ENCODE results near the gene HDAC10. TPM values are rescaled to one million over a fixed set of nuclear protein-coding genes. Genes with fewer than 3 reads are reported as not detected.
A peak's percentile ranks its signal among the peaks of the same experiment; 100 is the strongest.

Gene HDAC10
- total RNA-seq, 1 donor from 2014 or later, result 52.4 TPM

GRCh38 chr22:50242406-50242949, 8.6 kb downstream of the HDAC10 start:
- DNase-seq (ENCODE audit: low spot score), result no peak

- no peak for DNase-seq (ENCODE audit: low spot score)
Observed at GRCh38 chr22:50238755-50239154, 12.3 kb downstream of the HDAC10 start.

DNA sequence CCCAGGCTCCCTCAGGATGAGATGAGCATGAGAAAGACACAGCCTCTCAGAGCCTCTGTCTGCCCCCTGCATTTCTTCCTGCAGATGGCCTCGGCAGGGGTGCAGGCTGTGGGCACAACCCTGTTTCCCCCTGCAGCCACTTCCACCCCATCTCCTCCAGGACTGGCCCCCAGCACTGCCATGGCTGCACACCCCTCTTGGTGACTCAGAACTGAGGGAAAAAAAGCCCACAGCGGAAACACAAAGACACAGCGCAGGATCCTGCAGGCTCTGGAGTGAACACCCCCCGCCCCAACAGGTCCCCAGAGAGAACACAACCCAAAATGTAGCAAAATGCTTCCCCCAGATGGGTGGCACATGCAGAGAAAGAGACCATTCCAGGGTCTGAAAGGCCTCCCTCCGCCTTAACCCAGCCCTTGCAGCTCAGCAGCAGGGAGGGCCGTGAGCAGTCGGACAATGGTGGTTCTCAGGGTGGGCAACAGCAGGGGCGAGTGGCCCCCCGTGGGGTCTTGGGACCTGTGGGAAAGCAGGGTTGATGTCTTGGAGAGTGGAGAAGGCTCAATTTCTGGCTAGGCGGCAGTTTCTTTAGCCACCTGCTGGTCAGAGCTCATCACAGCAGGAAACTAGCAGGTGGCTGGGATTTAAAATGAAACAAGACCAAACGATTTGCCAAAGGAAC, 14.2 kb downstream of the HDAC10 start:
- DNase-seq (ENCODE audit: low spot score), result no peak

GRCh38 chr22:50233223-50233622, 17.8 kb downstream of the HDAC10 start:
- DNase-seq (ENCODE audit: low spot score), result no peak

DNA sequence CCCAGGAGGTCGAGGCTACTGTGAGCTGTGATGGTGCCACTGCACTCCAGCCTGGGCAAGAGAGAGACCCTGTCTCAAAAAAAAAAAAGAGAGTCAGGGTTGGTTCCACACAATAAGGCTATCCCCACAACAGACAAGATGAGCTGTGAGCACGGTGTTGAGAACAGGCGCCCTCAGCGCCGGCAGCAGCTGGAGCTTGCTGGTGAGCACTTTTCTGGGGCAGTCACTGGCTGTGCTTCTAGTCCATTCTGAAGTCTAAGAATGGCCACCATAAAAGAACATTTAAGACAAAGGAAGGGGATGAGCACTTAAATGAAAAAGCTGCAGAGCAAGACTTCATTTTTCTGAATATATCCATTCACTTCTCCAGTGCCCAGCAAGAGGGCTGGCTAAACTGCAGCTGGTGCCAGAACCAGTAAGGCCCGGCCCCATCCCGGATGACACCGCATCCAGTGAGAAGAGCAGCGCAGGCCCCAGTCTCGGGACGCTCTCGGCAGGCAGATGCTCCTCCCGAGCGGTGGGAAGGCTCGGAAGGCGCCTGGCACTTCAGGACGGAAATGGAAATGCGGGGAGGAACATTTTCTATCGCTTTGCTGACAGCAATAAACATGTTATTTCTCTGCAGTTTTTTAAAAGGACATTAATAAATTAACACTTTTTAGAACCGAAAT, 18.4 kb downstream of the HDAC10 start:
- DNase-seq (ENCODE audit: low spot score), result no peak

GRCh38 chr22:50229370-50229769, 21.7 kb downstream of the HDAC10 start:
- no peak for DNase-seq (ENCODE audit: low spot score)

GRCh38 chr22:50228366-50228765, 22.7 kb downstream of the HDAC10 start:
- no peak for DNase-seq (ENCODE audit: low spot score)

GRCh38 chr22:50227579-50228215, 23.4 kb downstream of the HDAC10 start:
- no peak for DNase-seq (ENCODE audit: low spot score)

- no peak for DNase-seq (ENCODE audit: low spot score)
Observed at GRCh38 chr22:50226875-50227165, 24.2 kb downstream of the HDAC10 start.

DNA sequence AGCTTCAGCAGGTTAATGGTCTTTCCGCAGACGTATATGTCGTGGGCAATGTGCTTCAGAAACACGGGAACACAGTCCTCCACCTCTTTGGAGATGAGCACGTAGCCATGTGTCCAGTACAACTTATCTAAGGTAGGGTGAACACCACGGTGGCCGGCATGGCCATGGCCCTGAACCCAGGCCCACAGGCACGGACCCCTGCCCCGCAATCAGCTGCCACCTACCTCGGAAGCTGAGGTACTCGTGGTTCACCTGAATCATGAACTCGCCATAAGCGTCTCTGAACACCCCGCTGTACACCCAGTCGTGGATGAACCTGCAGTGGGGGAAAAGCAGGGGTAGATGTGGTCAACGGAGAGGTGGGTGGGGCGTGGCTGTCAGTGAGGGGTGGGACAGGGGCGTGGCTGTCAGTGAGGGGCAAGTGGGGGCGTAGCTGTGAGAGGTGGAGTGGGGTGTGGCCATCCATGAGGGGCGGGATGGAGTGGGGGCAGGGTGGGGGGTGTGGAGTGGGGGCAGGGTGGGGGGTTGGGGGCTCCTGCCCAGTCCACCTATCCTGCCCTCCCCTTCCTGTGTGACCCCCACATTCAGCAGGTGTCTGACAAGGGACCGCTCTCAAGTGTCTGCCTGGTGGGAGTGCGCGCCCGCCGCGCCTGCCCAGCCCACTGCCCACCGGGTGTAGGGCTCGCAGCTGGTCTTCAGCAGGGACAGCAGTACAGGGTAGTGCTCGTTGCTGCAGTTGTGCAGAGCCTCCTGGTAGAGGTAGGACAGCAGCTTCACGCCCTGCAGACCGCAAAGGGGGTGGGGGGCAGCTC, 24.8 kb downstream of the HDAC10 start:
- no peak for DNase-seq (ENCODE audit: low spot score)

GRCh38 chr22:50225200-50225969, 25.7 kb downstream of the HDAC10 start:
- DNase-seq (ENCODE audit: low spot score), result no peak

GRCh38 chr22:50224071-50224470, 27.0 kb downstream of the HDAC10 start:
- DNase-seq (ENCODE audit: low spot score), result no peak

DNA sequence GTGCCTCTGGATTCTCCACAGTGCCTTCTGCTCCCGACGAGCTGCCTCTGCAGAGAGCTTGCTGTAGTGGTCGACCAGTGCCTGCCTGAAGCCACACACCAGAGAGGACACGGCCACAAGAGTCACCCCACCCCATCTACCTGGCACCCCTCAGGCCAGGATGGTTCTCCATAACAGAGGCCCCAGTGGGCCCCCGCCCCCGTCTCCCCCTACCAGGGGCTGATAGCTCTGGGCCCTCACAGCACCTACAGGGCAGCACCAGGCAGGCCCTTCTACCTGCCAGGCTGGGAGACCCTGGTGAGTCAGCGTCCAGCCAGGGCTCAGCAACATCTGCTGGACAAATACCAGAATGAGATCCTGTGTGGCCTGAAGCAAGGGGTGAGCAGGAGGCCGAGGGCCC, 28.6 kb downstream of the HDAC10 start:
- DNase-seq (ENCODE audit: low spot score), result no peak

GRCh38 chr22:50221410-50222300, 29.4 kb downstream of the HDAC10 start:
- DNase-seq (ENCODE audit: low spot score), result no peak

- no peak for DNase-seq (ENCODE audit: low spot score)
Observed at GRCh38 chr22:50220603-50221409, 30.3 kb downstream of the HDAC10 start.

GRCh38 chr22:50219800-50220602, 31.1 kb downstream of the HDAC10 start:
- DNase-seq (ENCODE audit: low spot score), result no peak

- DNase-seq (ENCODE audit: low spot score), result peak; percentile 87
Observed at GRCh38 chr22:50218996-50219727, 31.9 kb downstream of the HDAC10 start.

Data from ureter (tissue), 1 donor.